Measurements from ENCODE around the gene AGO3.

DNA sequence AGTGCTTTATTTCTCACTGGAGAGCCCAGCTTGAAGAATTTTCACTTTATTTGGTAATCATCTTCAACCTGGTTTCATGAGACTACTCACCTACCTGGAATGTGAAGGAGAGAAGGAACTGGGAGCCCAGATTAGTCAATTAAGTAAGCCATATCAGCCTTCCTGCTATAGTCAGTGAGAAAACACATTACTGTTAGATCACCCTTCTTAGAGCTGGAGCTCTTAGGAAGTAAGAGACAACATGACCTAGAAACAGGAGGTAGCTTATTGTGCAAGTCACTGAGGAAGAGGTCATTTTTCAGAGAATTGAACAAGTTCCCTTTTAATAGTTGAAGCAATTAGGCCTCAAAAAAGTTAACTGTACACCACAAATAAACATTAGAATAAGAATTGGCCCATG, 103.8 kb downstream of the AGO3 start:
- TF ChIP-seq RARB (CRISPR knock-in tag; IDR thresholded peaks at IDR 0.05) (no peak), BACH2 (CRISPR knock-in tag; IDR thresholded peaks at IDR 0.05; ENCODE audit: borderline replicate concordance) (no peak), GLIS3 (CRISPR knock-in tag; IDR thresholded peaks at IDR 0.05) (no peak), PATZ1 (CRISPR knock-in tag; IDR thresholded peaks at IDR 0.05; ENCODE audit: borderline replicate concordance) (no peak), CREB5 (CRISPR knock-in tag; IDR thresholded peaks at IDR 0.05; ENCODE audit: low read depth) (no peak), ISL1 (CRISPR knock-in tag; IDR thresholded peaks at IDR 0.05) (peak; percentile 19; the same call in 1 of the 2 replicates), ZNF565 (CRISPR knock-in tag; conservative IDR thresholded peaks at IDR 0.05; ENCODE audit: low read depth) (no peak), CSDC2 (CRISPR knock-in tag; IDR thresholded peaks at IDR 0.05) (no peak)

All from SK-N-SH treated with all-trans-retinoic acid at 6 μM for 48 hours (cell line).